Liver (tissue), 9 donors: Measurements from ENCODE around the gene PSMG4. TPM values are rescaled to one million over a fixed set of nuclear protein-coding genes. Genes with fewer than 3 reads are reported as not detected.
A peak's percentile ranks its signal among the peaks of the same experiment; 100 is the strongest.

ENCODE experiments used
- DNase-seq: peaks from one replicate; pipeline ENCODE4 v3.0.0-alpha.2; 2017; ENCODE audit warnings: low spot score
- H3K27ac ChIP-seq, 2 donors: one replicate each; pipeline ENCODE4 v1.7.0; 2013; ENCODE audit warnings: inconsistent platforms in 2 of 2, low read length in 2 of 2, control low read depth in 1 of 2, low read depth in 1 of 2, mild to moderate bottlenecking in 1 of 2
- H3K27me3 ChIP-seq, 4 donors: one replicate each; pipeline versions ENCODE4 v1.6.1 to v1.7.0; 2013; ENCODE audit warnings: low read length in 3 of 4, inconsistent platforms in 1 of 4, mild to moderate bottlenecking in 1 of 4, moderate library complexity in 1 of 4; ENCODE audit not compliant: control insufficient read depth in 4 of 4, insufficient read depth in 4 of 4
- H3K36me3 ChIP-seq, 4 donors: one replicate each; pipeline versions ENCODE4 v1.6.1 to v1.7.0; 2013; ENCODE audit warnings: low read length in 3 of 4, mild to moderate bottlenecking in 3 of 4, low read depth in 1 of 4, moderate library complexity in 1 of 4; ENCODE audit not compliant: control insufficient read depth in 4 of 4, insufficient read depth in 3 of 4
- H3K4me1 ChIP-seq, 4 donors: one replicate each; pipeline versions ENCODE4 v1.6.1 to v1.7.0; 2013; ENCODE audit warnings: low read length in 3 of 4, mild to moderate bottlenecking in 3 of 4, moderate library complexity in 1 of 4; ENCODE audit not compliant: control insufficient read depth in 4 of 4, insufficient read depth in 4 of 4
- H3K4me3 ChIP-seq, 3 donors: one replicate each; pipeline versions ENCODE4 v1.6.1 to v1.7.0; 2013; ENCODE audit warnings: low read length in 3 of 3, control low read depth in 1 of 3, low read depth in 1 of 3, mild to moderate bottlenecking in 1 of 3
- H3K9ac ChIP-seq, 2 donors: one replicate each; pipeline ENCODE4 v1.7.0; 2013; ENCODE audit warnings: low read length in 2 of 2, mild to moderate bottlenecking in 2 of 2, moderate library complexity in 2 of 2, control low read depth in 1 of 2, low read depth in 1 of 2
- H3K9me3 ChIP-seq, 4 donors: one replicate each; pipeline versions ENCODE4 v1.6.1 to v1.7.0; 2013; ENCODE audit warnings: low read length in 3 of 4; ENCODE audit not compliant: control insufficient read depth in 4 of 4
- EGR1 ChIP-seq, 2 donors: IDR thresholded peaks; 2 replicates each; pipeline ENCODE4 v1.6.1; 2016 to 2018; ENCODE audit warnings: antibody characterized with exemption in 2 of 2, low read depth in 2 of 2
- FOXA1 ChIP-seq: IDR thresholded peaks from 2 replicates; pipeline ENCODE4 v1.6.1; 2016; ENCODE audit warnings: antibody characterized with exemption
- FOXA2 ChIP-seq: IDR thresholded peaks from 2 replicates; pipeline ENCODE4 v1.6.1; 2016; ENCODE audit warnings: antibody characterized with exemption
- GABPA ChIP-seq, 2 donors: IDR thresholded peaks in 1 of 2; conservative IDR thresholded peaks in 1 of 2; 2 replicates each; pipeline ENCODE4 v1.6.1; 2016; ENCODE audit warnings: antibody characterized with exemption in 2 of 2, mild to moderate bottlenecking in 1 of 2, moderate library complexity in 1 of 2
- HNF4A ChIP-seq, 2 donors: conservative IDR thresholded peaks; 2 replicates each; pipeline ENCODE4 v1.6.1; 2016; ENCODE audit warnings: antibody characterized with exemption in 2 of 2, mild to moderate bottlenecking in 2 of 2
- HNF4G ChIP-seq: IDR thresholded peaks from 2 replicates; pipeline ENCODE4 v1.6.1; 2016; ENCODE audit warnings: antibody characterized with exemption
- JUND ChIP-seq, 2 donors: IDR thresholded peaks; 2 replicates each; pipeline ENCODE4 v1.6.1; 2016; ENCODE audit warnings: antibody characterized with exemption in 2 of 2
- RXRA ChIP-seq, 2 donors: IDR thresholded peaks; 2 replicates each; pipeline ENCODE4 v1.6.1; 2017 to 2018; ENCODE audit warnings: antibody characterized with exemption in 2 of 2, mild to moderate bottlenecking in 1 of 2
- SP1 ChIP-seq: IDR thresholded peaks from 2 replicates; pipeline ENCODE4 v1.6.1; 2018; ENCODE audit warnings: antibody characterized with exemption, mild to moderate bottlenecking
- TAF1 ChIP-seq: conservative IDR thresholded peaks from 2 replicates; pipeline ENCODE4 v1.6.1; 2016; ENCODE audit warnings: antibody characterized with exemption, mild to moderate bottlenecking
- YY1 ChIP-seq: IDR thresholded peaks from 2 replicates; pipeline ENCODE4 v1.6.1; 2016; ENCODE audit warnings: antibody characterized with exemption, mild to moderate bottlenecking
- WGBS: extraction: QIAGEN DNeasy Blood & Tissue Kit; methylation state at CpG from one replicate; pipeline ENCODE4 v1.1.7; 2013; 5-methylcytosine and 5-hydroxymethylcytosine counted together
- polyA plus RNA-seq, 2 donors: library from polyadenylated mRNA; stranded (reverse) in 1 of 2; unstranded in 1 of 2; fragments of 200-250 nt in 1 of 2; fragments of >200 nt in 1 of 2; fragmentation: Nextera tagmentation in 1 of 2; extraction: Ambion mirVana in 1 of 2; gene quantifications; one replicate each; pipeline versions ENCODE4 v1.2.1 to v1.2.3, GENCODE V29; 2013 to 2015
- total RNA-seq, 2 donors: library from RNA; depleted of rRNA; stranded (reverse); fragments of >200 nt; gene quantifications; one replicate each; pipeline ENCODE4 v1.2.3, GENCODE V29; 2014
- TF ChIP-seq, protein P1 (sequence below): fragments of 150-350 bp; IDR thresholded peaks from 2 replicates; pipeline ENCODE4 v1.5.1; 2017; ENCODE audit warnings: improper control_type of control experiment, low read depth, low read length; ENCODE audit not compliant: missing input control
- TF ChIP-seq, protein P2 (sequence below): IDR thresholded peaks from 2 replicates; pipeline ENCODE4 v1.6.1; 2016; ENCODE audit warnings: antibody characterized with exemption
- TF ChIP-seq, protein P3 (sequence below): IDR thresholded peaks from 2 replicates; pipeline ENCODE4 v1.6.1; 2016; ENCODE audit warnings: antibody characterized with exemption, mild to moderate bottlenecking
- TF ChIP-seq, protein P4 (sequence below): IDR thresholded peaks from 2 replicates; pipeline ENCODE4 v1.6.1; 2016; ENCODE audit warnings: antibody characterized with exemption
- donor health status: healthy.
- donor health status: healthy.
- donor health status: healthy.
- donor health status: healthy.
- donor health status: healthy.

Gene PSMG4
- total and polyA plus RNA-seq, 4 donors: 10.7 to 28.5 (median 15.1) TPM

DNA sequence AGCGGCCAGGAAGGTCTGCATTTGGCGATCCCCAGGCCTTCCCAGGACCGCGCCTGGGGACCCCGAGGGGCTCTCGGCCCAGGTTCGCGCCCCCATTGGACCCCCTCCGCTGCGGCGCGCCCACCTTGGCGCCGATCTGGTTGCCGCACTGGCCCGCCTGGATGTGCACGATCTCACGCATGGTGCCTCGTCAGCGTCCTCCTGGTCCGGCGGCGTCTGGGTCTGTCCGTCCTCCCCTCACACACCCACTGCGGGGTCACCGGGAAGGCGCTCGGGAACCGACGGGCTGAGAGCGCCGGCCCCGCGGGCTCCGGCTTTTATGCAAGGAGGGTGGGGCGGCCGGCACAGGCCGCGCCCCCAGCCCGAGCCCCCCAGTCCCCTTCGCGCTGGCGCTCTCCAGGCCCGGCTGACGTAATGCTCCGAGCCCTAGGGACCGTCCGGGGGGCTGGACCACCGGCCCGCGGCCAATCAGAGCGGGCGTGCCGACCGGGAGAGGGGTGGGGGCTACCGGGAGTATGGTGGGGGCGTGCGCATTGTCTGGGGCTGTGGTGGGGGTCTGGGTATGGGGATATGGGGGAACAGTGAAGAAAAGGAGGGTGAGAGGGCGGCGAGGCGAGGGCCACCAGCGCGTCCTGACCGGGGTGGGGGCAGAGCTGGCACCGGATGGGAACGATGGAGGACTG, 31.2 kb upstream of the PSMG4 start, which contains the start of gene TUBB2B:
TUBB2B (minus strand) TSS at position 291 of the 683 bp plus-strand sequence; CDS start at position 181, 110 bp downstream.
- no peaks in the 10 kb centered on the region for H3K36me3 ChIP-seq
- no peak within 1 kb of the TSS for H3K9ac ChIP-seq
- H3K27ac ChIP-seq: no peak within 1 kb of the TSS
- TF ChIP-seq TAF1 (no peak), HNF4A (conservative IDR thresholded peaks at IDR 0.05) (no peak), FOXA1 (no peak), GABPA (IDR thresholded peaks at IDR 0.05 in 1 of 2, conservative IDR thresholded peaks at IDR 0.05 in 1 of 2) (no peak), SP1 (no peak), RXRA (IDR thresholded peaks at IDR 0.05) (no peak), EGR1 (IDR thresholded peaks at IDR 0.05; ENCODE audit: low read depth in 2 of 2) (no peak), YY1 (no peak), HNF4G (no peak), FOXA2 (no peak), JUND (IDR thresholded peaks at IDR 0.05) (no peak)
- TF ChIP-seq, protein P1, sequence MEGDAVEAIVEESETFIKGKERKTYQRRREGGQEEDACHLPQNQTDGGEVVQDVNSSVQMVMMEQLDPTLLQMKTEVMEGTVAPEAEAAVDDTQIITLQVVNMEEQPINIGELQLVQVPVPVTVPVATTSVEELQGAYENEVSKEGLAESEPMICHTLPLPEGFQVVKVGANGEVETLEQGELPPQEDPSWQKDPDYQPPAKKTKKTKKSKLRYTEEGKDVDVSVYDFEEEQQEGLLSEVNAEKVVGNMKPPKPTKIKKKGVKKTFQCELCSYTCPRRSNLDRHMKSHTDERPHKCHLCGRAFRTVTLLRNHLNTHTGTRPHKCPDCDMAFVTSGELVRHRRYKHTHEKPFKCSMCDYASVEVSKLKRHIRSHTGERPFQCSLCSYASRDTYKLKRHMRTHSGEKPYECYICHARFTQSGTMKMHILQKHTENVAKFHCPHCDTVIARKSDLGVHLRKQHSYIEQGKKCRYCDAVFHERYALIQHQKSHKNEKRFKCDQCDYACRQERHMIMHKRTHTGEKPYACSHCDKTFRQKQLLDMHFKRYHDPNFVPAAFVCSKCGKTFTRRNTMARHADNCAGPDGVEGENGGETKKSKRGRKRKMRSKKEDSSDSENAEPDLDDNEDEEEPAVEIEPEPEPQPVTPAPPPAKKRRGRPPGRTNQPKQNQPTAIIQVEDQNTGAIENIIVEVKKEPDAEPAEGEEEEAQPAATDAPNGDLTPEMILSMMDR: no peak
- TF ChIP-seq, protein P2, sequence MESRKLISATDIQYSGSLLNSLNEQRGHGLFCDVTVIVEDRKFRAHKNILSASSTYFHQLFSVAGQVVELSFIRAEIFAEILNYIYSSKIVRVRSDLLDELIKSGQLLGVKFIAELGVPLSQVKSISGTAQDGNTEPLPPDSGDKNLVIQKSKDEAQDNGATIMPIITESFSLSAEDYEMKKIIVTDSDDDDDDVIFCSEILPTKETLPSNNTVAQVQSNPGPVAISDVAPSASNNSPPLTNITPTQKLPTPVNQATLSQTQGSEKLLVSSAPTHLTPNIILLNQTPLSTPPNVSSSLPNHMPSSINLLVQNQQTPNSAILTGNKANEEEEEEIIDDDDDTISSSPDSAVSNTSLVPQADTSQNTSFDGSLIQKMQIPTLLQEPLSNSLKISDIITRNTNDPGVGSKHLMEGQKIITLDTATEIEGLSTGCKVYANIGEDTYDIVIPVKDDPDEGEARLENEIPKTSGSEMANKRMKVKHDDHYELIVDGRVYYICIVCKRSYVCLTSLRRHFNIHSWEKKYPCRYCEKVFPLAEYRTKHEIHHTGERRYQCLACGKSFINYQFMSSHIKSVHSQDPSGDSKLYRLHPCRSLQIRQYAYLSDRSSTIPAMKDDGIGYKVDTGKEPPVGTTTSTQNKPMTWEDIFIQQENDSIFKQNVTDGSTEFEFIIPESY: no peak
- TF ChIP-seq, protein P3, sequence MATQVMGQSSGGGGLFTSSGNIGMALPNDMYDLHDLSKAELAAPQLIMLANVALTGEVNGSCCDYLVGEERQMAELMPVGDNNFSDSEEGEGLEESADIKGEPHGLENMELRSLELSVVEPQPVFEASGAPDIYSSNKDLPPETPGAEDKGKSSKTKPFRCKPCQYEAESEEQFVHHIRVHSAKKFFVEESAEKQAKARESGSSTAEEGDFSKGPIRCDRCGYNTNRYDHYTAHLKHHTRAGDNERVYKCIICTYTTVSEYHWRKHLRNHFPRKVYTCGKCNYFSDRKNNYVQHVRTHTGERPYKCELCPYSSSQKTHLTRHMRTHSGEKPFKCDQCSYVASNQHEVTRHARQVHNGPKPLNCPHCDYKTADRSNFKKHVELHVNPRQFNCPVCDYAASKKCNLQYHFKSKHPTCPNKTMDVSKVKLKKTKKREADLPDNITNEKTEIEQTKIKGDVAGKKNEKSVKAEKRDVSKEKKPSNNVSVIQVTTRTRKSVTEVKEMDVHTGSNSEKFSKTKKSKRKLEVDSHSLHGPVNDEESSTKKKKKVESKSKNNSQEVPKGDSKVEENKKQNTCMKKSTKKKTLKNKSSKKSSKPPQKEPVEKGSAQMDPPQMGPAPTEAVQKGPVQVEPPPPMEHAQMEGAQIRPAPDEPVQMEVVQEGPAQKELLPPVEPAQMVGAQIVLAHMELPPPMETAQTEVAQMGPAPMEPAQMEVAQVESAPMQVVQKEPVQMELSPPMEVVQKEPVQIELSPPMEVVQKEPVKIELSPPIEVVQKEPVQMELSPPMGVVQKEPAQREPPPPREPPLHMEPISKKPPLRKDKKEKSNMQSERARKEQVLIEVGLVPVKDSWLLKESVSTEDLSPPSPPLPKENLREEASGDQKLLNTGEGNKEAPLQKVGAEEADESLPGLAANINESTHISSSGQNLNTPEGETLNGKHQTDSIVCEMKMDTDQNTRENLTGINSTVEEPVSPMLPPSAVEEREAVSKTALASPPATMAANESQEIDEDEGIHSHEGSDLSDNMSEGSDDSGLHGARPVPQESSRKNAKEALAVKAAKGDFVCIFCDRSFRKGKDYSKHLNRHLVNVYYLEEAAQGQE: no peak
- WGBS: 2% methylated on average over 66 of the region's 66 CpGs
- H3K4me3 ChIP-seq: peak within 1 kb of the TSS in 2 of 3 donors; percentile 4 to 47
- no peaks in the 10 kb centered on the region for H3K9me3 ChIP-seq
- no peak for DNase-seq
- peaks cover 0 to 11% (median 3%) of the 10 kb centered on the region in 4 donors for H3K27me3 ChIP-seq
- peaks cover 18 to 46% (median 34%) of the 10 kb centered on the region in 4 donors for H3K4me1 ChIP-seq

DNA sequence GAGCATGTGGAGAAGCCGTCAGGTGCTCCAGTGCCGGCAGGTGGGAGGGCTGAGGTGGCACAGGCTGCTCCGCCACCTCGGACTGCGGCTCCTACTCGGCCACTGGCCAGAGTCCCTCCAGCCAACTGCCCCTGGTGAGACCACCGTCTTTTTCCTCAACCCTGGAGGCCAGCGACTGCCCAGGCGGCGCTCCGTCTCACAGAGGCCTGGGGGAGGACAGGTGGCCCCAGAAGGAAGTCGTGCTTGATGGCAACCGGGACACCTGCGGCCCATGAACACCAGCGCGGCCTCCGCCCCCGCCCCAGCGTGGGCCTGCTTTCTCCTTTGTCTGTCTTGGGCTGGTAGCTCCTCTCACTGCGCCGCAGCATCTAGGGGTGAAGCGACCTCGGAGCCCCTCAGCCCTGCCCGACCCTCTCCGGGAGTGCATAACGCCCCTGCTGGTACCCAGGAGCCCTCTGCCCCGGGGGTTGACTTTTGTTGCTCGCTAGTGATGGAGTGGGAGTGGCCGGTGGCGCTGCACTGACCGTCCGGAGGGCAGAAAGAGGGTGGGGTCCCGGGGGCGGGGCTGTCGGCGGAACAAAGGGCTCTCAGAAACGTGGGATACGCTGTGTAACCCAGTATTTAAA, 30.6 kb upstream of the PSMG4 start:
- 4% methylated on average over 38 of the region's 38 CpGs for WGBS
- Histone ChIP-seq H3K27ac (no peak overlapping the region), H3K4me3 (peak overlapping the region in 1 of 3 donors; percentile 32), H3K4me1 (peaks cover 18 to 46% (median 34%) of the 10 kb centered on the region in 4 donors), H3K36me3 (no peaks in the 10 kb centered on the region), H3K27me3 (peaks cover 0 to 11% (median 3%) of the 10 kb centered on the region in 4 donors), H3K9ac (no peak overlapping the region), H3K9me3 (no peaks in the 10 kb centered on the region)
- TF ChIP-seq, protein P4, sequence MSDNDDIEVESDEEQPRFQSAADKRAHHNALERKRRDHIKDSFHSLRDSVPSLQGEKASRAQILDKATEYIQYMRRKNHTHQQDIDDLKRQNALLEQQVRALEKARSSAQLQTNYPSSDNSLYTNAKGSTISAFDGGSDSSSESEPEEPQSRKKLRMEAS: no peak
- TF ChIP-seq YY1: no peak
- DNase-seq: no peak
